Skeletal muscle cell (primary cell): ENCODE measurements around the gene NOS3.
"Not testable (repeated sequence)": the region's sequence is repeated elsewhere in the genome, so short reads cannot be mapped to it uniquely, and the experiment has no call there.

Experiments used
- DNase-seq: peaks from one replicate; pipeline ENCODE4 v3.0.0-alpha.2; 2010; ENCODE audit warnings: low read depth
- H3K4me3 ChIP-seq: 2 replicates; pipeline ENCODE4 v1.5.1; 2011; ENCODE audit warnings: low read depth, mild to moderate bottlenecking, control low read depth, low read length, moderate library complexity

The NOS3 gene

DNA sequence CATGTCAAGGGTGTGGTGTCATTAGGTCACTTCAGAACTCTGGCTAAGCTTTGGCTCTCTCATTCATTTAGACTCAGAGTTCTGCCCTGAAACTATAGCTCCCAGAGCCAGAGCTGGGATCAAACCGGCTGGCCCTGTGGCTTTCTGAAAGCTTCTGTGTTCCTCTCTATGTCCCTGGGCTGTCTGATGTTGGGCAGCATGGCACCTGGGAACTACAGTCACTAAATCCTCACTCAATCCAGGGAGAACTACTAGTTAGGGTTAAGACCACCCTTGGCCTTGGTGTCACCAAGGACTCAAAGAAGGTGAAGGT lies 20.2 kb downstream of the NOS3 start:
- no peak for DNase-seq

DNA sequence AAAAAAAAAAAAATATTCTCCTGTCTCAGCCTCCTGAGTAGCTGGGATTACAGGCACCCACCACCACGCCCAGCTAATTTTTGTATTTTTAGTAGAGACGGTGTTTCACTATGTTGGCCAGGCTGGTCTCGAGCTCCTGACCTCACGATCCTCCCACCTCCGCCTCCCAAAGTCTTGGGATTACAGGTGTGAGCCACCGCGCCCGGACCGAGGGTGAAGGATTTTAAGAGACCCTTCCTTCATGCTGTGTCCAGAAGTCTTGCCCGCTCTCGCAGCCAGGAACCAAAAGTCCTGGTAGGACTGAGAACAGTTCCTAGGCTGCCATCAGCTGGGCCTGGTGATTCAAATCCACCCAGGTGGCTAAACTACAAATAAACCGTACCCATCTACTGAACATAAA lies 20.8 kb downstream of the NOS3 start:
- H3K4me3 ChIP-seq, DNase-seq: not testable (repeated sequence)

More for the DNA sequence above, 20.2 kb downstream of the NOS3 start:
- H3K4me3 ChIP-seq, result no peak overlapping the region

DNA sequence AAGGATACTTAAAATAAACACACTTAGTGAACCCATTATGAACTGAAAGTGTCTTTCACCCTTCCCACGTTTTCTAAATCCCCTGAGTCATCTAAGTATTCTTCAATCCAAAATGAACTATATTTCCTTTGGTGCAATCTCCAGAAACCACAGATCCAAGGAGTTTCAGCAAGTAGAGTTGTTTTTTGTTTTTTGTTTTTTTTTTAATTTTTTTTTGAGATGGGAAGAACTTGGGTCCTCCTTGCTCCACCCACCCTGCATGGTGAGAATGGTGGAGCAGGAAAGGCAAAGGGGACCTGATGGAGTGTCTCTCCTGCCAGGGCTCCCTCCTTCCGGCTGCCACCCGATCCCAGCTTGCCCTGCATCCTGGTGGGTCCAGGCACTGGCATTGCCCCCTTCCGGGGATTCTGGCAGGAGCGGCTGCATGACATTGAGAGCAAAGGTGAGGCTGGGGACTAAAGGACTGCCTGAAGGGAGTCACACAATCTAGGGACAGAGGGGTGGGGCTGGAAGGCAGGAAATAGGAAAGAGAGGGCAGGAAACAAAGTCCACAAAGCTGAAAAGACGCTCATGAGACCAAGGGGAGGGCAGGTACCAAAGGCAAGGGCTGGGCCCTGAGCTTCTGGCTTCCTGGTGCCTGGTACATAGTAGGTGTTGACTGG lies 21.3 kb downstream of the NOS3 start:
- no peak overlapping the region for H3K4me3 ChIP-seq
- no peak for DNase-seq

DNA sequence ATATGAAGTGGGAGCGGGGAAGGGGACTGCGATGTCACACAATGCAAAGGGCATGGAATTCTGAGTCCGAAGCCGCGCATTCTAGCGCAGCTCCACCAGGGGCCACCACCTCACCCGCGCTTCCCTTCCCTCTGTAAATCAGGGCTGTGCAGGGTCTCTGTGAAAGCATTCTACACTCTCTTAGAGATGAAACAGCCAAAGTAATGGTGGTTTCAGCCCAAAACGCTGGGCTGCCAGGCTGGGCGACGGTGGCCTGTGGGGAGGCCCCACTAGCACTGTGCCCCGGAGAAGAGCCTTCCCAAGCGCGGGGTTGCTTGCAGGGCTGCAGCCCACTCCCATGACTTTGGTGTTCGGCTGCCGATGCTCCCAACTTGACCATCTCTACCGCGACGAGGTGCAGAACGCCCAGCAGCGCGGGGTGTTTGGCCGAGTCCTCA lies 22.1 kb downstream of the NOS3 start:
- no peak for DNase-seq
- H3K4me3 ChIP-seq, result peak overlapping the region; percentile 44

DNA sequence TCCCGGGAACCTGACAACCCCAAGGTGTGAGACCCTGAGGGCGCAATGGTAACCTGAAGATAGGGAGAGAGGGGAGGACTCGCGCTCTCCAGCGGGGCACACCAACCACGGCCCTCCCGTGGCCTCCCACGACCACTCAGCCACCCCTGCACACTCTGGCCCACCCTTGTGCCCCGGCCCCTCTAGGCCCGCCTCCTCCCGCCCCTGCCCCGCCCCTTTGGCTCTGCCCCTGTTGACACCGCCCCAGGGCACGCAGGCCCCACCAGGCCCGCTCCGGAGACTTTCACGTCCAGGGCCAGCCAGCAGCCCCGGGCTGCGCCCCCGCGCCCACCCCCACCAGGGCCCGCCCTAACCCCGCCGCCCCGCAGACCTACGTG lies 22.5 kb downstream of the NOS3 start:
- H3K4me3 ChIP-seq, result peak overlapping the region; percentile 44
- DNase-seq, result no peak

DNA sequence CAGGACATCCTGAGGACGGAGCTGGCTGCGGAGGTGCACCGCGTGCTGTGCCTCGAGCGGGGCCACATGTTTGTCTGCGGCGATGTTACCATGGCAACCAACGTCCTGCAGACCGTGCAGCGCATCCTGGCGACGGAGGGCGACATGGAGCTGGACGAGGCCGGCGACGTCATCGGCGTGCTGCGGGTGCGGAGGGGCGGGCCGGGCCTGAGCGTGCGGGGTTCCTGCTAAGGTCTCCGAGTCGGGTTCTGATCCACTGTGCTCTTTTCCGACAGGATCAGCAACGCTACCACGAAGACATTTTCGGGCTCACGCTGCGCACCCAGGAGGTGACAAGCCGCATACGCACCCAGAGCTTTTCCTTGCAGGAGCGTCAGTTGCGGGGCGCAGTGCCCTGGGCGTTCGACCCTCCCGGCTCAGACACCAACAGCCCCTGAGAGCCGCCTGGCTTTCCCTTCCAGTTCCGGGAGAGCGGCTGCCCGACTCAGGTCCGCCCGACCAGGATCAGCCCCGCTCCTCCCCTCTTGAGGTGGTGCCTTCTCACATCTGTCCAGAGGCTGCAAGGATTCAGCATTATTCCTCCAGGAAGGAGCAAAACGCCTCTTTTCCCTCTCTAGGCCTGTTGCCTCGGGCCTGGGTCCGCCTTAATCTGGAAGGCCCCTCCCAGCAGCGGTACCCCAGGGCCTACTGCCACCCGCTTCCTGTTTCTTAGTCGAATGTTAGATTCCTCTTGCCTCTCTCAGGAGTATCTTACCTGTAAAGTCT lies 23.1 kb downstream of the NOS3 start:
- no peak for DNase-seq

DNA sequence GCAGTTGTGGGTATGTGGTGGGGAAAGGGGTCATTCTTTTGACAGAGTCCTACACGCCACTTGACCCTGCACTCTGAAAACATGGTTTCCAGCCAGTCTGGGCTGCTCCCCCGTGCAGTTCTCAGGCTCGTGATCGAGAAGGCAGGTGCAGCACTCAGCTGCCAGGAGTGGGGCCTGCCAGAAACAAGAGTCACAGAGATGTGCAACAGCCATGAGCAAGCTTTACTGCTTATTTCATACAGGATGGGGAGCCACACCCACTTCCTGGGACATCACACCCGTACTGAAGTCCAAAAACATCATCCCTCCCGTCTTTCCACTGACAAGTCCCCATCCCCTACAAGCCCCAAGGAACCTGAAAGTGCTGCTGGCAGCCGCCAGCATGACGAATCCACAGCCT lies 24.1 kb downstream of the NOS3 start:
- no peak for DNase-seq
- H3K4me3 ChIP-seq, result no peak overlapping the region

More for the DNA sequence above, 23.1 kb downstream of the NOS3 start:
- H3K4me3 ChIP-seq, result peak overlapping the region; percentile 44

DNA sequence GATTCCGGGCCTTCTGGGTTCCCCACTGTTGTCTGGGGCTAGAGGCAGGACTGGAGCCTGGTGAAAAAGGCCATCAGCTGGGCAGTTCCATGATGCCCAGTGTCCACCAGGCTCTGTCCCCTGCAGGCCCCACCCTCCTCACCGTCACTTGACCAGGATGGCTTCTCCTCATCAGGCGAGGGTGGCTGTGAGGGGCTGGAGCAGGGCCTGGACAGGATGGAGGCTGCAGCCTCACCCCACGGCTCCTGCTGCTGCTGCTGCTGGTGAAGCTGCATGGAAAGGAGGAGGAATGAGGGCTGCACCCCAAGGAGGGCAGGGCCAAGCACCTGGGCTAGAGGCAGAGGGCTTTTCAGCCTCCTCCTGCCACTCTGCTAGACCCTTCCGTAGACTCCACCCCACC lies 25.1 kb downstream of the NOS3 start:
- DNase-seq, result no peak
- no peak overlapping the region for H3K4me3 ChIP-seq

DNA sequence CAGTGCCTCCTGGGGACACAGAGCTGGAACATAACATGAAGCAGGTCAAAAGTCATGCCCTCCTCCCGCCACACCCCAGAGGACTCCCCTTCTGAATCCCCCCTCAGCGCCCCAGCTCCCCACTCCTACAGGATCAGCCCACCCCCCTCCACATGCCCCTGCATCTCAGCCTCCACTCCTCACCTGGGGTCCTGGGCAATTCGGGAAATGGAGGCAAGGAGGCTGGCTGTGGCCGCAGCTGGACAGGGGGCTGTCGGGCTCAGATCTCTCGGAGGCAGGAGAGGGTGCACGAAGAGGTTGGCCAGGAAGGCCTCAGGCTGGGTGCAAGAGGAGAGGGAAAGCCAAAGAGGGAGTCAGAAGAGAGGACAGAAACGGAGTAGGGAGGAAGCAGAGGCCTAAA lies 25.7 kb downstream of the NOS3 start:
- DNase-seq, result no peak
- no peak overlapping the region for H3K4me3 ChIP-seq

DNA sequence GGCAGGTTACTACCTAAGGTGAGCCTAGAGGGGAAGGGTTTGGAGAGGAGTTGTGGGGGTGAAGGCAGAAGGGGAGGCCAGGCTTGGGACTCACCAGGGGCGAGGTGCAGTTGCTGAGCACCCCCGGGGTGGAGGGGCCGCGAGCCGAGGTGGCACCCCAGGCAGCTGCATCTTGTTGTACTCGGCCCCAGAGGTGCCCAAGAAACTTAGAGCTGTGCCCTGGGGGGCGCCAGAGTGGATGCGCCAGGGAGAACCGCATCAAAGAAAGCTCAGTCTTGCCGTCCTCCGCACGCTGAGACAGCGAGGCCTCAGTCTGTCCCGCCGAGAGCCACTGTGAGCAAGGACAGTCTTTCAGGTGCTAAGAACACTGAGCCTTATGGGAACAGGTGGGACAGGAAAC lies 26.1 kb downstream of the NOS3 start:
- no peak for DNase-seq
- no peak overlapping the region for H3K4me3 ChIP-seq

DNA sequence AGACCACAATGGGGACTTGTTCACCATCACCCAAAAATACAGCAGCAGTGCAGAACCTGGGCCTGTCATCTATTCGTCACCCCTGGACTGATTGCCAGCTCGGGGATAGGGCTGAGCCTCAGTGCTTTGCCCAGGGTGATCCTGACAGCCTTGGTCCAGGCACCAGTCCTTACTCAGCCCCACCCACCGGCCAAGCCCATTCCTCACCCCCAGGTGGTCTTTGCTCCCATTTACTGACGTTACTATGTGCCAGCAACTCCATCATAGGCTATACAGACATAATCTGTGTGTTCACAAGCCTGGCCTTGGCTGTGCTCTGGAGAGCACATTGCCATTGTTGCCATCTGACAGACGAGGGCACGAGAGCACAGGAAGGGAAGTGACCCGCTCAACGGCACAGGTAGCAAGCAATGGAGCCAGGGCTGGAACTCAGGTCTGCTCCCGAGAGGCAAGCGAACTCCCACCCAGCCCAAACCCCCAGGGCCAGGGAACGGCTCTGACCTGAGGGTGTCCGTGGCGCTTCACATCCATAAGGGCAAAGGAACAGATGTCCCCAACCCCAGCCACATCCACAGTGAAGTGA lies 26.6 kb downstream of the NOS3 start:
- DNase-seq, result no peak
- peak overlapping the region; percentile 53 for H3K4me3 ChIP-seq

DNA sequence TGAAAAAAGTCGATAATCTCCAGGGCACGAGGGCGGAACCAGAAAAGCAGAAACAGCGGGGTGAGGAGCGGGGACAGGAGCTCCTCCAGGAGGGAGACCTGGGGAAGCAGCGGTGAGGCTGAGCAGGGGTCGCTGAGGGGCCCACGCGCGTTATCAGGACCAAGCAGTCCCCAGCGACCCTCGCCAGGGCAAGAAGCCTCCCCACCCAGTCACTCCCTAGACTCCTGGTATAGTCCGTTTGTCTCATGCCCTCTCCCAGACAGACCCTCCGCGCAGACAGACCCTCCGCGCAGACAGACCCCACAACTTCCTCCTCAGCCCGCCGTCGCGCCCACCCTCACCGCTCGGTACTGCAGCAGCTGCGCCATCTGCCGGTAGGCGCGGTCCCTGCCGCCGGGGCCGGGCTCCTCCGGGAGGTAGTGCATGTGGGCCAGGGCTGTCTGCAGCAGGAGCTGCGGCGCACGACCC lies 27.2 kb downstream of the NOS3 start:
- H3K4me3 ChIP-seq, result peak overlapping the region; percentile 53
- no peak for DNase-seq

DNA sequence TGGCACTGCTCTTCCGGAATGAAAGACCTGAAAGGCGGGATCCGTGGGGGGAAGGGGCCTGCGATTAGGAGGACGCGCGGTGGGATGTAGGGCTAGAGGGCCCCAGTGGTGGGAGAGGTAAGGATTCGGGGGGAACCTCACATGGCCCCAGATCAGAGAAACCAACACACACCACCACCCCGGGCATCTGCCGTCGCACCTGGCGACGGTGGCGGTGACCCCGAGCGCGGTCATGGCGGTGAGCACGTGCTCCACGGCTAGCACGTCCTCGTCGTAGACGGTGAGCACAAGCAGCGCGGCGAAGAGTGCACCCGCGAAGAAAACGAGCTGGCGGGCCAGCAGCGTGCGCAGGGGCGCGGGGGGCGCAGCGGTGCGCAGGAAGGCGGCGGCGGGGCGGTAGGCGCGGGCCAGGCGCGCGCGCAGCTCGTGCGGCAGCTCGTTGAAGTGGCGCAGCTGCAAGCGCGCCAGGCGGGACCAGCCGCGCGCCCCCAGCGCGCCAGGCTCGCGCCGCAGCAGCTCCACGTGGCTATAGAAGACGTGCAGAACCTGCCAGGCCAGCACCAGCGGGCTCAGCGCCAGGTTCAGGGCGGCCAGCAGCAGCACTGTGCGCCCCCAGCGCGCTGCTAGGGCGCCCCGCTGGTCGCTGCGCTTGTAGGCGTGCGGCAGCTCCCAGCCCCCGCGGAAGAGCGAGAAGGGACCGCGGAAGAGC lies 27.8 kb downstream of the NOS3 start:
- DNase-seq, result peak; percentile 25
- peak overlapping the region; percentile 53 for H3K4me3 ChIP-seq

DNA sequence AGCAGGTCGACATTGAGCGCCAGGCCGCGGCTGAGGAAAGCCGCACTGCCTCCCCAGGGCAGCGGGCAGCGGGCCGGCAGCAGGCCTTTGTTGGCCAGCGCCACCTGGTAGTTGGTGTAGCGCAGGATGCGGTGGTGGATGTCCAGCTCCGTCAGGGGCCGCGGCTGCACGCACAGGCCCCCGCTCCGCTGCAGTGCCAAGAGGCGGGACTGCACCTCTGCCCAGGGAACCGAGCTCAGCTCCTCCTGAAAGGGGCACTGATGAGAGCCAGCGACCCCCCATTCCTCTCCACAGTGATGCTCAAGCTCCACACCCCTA lies 28.3 kb downstream of the NOS3 start:
- DNase-seq, result no peak
- H3K4me3 ChIP-seq, result peak overlapping the region; percentile 24

DNA sequence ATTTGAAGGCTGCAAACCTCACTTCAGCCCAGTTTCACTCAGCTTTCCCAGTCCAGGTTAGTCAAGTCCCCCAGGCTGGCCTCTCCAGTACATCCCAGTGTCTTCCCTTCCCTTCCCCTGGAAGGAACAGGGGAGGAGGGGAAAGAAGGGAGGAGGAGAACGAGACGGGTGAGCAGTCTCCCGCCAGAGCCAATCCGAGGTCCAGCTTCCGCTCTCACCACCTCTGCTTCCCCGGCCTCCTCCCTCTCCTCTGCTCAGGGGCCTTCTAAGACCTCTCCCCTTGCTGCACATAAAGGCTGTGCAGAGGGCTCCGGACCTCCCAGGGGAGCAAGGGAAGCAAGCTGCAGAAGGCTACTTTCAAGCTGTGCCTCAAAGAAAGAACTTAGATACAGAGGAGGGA lies 29.4 kb downstream of the NOS3 start:
- DNase-seq, result no peak
- no peak overlapping the region for H3K4me3 ChIP-seq

DNA sequence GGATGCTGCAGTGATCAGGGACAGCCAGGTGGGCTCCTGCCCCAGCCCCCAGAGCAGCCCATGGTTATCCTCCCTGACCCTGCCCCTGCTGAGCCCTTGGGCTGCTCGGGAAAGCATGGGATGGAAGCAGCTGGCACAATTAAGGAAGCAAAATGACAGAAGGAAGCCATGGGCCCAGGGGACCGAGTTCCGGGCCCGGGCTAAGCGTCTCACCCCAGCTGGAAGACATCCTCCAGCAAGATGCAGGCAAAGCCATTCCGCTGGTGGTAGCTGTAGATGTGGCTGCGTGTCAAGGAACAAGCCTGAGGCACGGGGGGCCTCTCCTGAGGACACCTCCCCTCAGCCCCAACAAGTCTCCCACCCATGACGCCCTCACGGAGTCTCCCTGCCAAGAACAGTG lies 32.4 kb downstream of the NOS3 start:
- H3K4me3 ChIP-seq, result no peak overlapping the region

DNA sequence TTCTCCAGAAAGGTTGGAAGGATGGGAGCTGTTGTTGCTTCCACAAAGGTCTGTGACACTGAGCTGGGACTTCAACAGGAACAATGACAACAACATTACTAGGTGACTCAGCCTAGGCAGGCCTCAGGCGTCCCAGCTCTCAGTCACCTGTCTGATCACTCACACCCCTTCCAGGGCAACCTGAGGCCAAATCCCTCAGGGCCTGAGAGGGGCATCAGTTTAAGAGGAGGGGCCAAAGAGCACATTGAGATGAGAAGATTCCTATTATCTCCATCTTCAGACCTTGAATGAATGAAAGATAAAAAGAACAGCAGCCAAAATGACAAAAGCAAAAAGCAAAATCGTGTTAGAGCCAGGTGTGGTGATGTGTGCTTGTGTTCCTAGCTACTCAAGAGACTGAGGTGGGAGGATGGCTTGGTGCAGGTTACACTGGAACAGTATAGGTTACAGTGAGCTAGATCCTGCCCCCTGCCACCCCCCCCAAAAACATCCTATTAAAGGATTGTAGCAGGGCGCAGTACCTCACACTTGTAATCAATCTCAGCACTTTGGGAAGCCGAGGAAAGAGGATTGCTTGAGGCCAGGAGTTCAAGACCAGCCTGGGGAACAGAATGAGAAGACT lies 33.7 kb downstream of the NOS3 start, which contains the start of gene ATG9B:
TSS of gene ATG9B (minus strand) at position 60 of the 622 bp plus-strand sequence. CDS start 71 bp downstream, outside the sequence.
- no peak within 1 kb of the TSS for H3K4me3 ChIP-seq

More for the DNA sequence above, 32.4 kb downstream of the NOS3 start:
- DNase-seq, result no peak

DNA sequence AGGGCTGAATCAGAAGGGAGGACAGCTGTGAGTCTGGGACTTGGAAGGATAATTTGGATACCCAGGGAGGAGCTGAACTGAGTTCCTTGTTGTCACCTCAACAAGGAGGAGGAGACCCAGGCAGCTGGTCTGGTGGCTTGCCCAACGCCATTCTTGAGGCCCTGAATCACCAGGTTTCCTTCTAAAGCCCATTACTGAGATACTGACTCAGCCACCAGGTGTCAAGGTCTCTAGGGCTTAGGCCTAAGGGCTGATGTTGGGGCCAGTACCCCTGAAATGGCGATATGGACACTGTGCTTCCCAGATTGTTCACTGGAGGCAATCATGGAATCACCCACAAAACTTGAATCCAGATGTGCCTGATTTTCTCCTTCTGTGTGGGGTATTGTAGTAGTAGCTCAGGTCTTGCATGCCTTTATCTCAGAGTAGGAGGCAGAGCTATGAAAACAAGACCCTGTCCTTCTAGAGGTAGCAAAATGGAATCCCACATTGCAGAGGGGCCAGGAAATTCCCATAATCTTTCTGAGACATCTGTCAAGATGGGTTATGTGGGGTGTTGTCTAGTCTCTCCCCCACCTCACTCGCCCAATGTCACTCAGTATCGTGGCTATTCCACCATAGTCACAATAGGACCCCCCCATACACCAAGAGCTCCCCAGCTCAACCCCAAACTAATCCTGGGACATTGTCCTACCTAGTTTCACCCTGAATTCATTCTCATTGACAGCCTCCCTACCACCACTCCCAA lies 35.3 kb downstream of the NOS3 start:
- no peak overlapping the region for H3K4me3 ChIP-seq
- DNase-seq, result no peak

More for the DNA sequence above, 33.7 kb downstream of the NOS3 start, which contains the start of gene ATG9B:
- DNase-seq, result no peak
